ENCODE results near the gene GALNT10. TPM values are rescaled to one million over a fixed set of nuclear protein-coding genes. Genes with fewer than 3 reads are reported as not detected.

Gene GALNT10
- total and polyA plus RNA-seq, 9 of the 15 experiments (the other 6 are each of a cell fraction or from before 2014, with no cell fraction given) = 4.6 to 37.1 (median 13.3) TPM

DNA sequence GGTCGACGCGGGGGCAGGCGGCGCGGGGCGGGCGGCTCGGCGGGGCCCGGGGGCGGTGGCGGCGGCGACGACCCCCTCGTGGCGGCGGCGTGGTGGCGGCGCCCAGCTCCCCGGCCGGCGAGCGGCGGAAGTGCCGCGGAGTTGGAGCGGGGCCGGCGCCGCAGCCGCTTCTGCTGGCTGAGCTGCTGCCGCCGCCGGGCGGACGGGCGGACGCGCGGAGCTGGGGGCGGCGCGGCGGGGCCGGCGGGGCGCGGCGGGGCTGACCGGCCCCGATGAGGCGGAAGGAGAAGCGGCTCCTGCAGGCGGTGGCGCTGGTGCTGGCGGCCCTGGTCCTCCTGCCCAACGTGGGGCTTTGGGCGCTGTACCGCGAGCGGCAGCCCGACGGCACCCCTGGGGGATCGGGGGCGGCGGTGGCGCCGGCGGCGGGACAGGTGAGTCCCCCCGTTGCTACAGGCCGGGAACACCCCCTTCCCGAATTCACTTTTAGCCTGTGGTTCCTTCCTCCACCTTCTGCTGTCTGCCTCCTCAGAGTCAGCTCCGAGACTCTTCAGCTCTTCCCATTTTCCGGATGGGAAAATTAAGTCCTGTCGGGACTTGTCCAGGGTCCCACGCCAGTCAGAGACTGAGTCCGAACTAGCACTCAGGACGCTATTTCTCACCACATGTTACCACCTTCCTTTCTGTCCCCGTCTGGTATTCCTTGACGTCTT lies at the start of gene GALNT10 (continued):
- TF ChIP-seq TOE1 (IDR thresholded peaks at IDR 0.05; ENCODE audit: borderline replicate concordance) (no peak), TOE1 (CRISPR knock-in tag; IDR thresholded peaks at IDR 0.05; ENCODE audit: borderline replicate concordance, low read depth) (no peak), POLR2AphosphoS2 (IDR thresholded peaks at IDR 0.05; ENCODE audit: low read length) (no peak), DIDO1 (tag; IDR thresholded peaks at IDR 0.05; ENCODE audit: low read depth) (no peak), TAF15 (IDR thresholded peaks at IDR 0.05; ENCODE audit: low read depth, low read length) (no peak), MCM2 (IDR thresholded peaks at IDR 0.05; ENCODE audit: low read depth) (no peak), ZNF785 (CRISPR knock-in tag; IDR thresholded peaks at IDR 0.05) (no peak), MEF2D (tag; conservative IDR thresholded peaks at IDR 0.05; ENCODE audit: low read depth) (no peak), MTA1 (IDR thresholded peaks at IDR 0.05; ENCODE audit: borderline replicate concordance) (no peak)
- TF ChIP-seq, protein P1, sequence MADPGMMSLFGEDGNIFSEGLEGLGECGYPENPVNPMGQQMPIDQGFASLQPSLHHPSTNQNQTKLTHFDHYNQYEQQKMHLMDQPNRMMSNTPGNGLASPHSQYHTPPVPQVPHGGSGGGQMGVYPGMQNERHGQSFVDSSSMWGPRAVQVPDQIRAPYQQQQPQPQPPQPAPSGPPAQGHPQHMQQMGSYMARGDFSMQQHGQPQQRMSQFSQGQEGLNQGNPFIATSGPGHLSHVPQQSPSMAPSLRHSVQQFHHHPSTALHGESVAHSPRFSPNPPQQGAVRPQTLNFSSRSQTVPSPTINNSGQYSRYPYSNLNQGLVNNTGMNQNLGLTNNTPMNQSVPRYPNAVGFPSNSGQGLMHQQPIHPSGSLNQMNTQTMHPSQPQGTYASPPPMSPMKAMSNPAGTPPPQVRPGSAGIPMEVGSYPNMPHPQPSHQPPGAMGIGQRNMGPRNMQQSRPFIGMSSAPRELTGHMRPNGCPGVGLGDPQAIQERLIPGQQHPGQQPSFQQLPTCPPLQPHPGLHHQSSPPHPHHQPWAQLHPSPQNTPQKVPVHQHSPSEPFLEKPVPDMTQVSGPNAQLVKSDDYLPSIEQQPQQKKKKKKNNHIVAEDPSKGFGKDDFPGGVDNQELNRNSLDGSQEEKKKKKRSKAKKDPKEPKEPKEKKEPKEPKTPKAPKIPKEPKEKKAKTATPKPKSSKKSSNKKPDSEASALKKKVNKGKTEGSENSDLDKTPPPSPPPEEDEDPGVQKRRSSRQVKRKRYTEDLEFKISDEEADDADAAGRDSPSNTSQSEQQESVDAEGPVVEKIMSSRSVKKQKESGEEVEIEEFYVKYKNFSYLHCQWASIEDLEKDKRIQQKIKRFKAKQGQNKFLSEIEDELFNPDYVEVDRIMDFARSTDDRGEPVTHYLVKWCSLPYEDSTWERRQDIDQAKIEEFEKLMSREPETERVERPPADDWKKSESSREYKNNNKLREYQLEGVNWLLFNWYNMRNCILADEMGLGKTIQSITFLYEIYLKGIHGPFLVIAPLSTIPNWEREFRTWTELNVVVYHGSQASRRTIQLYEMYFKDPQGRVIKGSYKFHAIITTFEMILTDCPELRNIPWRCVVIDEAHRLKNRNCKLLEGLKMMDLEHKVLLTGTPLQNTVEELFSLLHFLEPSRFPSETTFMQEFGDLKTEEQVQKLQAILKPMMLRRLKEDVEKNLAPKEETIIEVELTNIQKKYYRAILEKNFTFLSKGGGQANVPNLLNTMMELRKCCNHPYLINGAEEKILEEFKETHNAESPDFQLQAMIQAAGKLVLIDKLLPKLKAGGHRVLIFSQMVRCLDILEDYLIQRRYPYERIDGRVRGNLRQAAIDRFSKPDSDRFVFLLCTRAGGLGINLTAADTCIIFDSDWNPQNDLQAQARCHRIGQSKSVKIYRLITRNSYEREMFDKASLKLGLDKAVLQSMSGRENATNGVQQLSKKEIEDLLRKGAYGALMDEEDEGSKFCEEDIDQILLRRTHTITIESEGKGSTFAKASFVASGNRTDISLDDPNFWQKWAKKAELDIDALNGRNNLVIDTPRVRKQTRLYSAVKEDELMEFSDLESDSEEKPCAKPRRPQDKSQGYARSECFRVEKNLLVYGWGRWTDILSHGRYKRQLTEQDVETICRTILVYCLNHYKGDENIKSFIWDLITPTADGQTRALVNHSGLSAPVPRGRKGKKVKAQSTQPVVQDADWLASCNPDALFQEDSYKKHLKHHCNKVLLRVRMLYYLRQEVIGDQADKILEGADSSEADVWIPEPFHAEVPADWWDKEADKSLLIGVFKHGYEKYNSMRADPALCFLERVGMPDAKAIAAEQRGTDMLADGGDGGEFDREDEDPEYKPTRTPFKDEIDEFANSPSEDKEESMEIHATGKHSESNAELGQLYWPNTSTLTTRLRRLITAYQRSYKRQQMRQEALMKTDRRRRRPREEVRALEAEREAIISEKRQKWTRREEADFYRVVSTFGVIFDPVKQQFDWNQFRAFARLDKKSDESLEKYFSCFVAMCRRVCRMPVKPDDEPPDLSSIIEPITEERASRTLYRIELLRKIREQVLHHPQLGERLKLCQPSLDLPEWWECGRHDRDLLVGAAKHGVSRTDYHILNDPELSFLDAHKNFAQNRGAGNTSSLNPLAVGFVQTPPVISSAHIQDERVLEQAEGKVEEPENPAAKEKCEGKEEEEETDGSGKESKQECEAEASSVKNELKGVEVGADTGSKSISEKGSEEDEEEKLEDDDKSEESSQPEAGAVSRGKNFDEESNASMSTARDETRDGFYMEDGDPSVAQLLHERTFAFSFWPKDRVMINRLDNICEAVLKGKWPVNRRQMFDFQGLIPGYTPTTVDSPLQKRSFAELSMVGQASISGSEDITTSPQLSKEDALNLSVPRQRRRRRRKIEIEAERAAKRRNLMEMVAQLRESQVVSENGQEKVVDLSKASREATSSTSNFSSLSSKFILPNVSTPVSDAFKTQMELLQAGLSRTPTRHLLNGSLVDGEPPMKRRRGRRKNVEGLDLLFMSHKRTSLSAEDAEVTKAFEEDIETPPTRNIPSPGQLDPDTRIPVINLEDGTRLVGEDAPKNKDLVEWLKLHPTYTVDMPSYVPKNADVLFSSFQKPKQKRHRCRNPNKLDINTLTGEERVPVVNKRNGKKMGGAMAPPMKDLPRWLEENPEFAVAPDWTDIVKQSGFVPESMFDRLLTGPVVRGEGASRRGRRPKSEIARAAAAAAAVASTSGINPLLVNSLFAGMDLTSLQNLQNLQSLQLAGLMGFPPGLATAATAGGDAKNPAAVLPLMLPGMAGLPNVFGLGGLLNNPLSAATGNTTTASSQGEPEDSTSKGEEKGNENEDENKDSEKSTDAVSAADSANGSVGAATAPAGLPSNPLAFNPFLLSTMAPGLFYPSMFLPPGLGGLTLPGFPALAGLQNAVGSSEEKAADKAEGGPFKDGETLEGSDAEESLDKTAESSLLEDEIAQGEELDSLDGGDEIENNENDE (IDR thresholded peaks at IDR 0.05; ENCODE audit: low read depth, low read length) = no peak
- TF ChIP-seq, protein P2, sequence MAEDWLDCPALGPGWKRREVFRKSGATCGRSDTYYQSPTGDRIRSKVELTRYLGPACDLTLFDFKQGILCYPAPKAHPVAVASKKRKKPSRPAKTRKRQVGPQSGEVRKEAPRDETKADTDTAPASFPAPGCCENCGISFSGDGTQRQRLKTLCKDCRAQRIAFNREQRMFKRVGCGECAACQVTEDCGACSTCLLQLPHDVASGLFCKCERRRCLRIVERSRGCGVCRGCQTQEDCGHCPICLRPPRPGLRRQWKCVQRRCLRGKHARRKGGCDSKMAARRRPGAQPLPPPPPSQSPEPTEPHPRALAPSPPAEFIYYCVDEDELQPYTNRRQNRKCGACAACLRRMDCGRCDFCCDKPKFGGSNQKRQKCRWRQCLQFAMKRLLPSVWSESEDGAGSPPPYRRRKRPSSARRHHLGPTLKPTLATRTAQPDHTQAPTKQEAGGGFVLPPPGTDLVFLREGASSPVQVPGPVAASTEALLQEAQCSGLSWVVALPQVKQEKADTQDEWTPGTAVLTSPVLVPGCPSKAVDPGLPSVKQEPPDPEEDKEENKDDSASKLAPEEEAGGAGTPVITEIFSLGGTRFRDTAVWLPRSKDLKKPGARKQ (CRISPR knock-in tag; IDR thresholded peaks at IDR 0.05) = no peak
- TF ChIP-seq, protein P3, sequence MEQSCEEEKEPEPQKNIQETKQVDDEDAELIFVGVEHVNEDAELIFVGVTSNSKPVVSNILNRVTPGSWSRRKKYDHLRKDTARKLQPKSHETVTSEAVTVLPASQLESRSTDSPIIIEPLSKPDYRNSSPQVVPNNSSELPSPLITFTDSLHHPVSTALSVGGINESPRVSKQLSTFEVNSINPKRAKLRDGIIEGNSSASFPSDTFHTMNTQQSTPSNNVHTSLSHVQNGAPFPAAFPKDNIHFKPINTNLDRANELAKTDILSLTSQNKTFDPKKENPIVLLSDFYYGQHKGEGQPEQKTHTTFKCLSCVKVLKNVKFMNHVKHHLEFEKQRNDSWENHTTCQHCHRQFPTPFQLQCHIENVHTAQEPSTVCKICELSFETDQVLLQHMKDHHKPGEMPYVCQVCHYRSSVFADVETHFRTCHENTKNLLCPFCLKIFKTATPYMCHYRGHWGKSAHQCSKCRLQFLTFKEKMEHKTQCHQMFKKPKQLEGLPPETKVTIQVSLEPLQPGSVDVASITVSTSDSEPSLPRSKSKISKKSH (CRISPR knock-in tag; IDR thresholded peaks at IDR 0.05) = no peak

Data from K562 (cell line).